Endothelial cell of umbilical vein (primary cell): ENCODE results near the gene NLRP5. TPM values are rescaled to one million over a fixed set of nuclear protein-coding genes. Genes with fewer than 3 reads are reported as not detected.

ENCODE experiments used
- BruUV-seq: library from RNA; stranded (reverse); fragments of 400-500 nt; replicated peaks from 2 replicates; lab custom pipeline; 2021; lab: Mats Ljungman, UMichigan
- CTCF ChIA-PET: fragments of 300-600, 350-600 bp; sonication (Branson Sonifier 250); formaldehyde crosslinking; loops from one replicate; lab custom pipeline; 2021; ENCODE audit warnings: antibody characterized with exemption, inconsistent platforms; lab: Charles Lee
- POLR2A ChIA-PET: fragments of 300-600, 350-600 bp; sonication (Branson Sonifier 250); formaldehyde crosslinking; loops from one replicate; lab custom pipeline; 2021; ENCODE audit warnings: antibody characterized with exemption, inconsistent platforms; lab: Charles Lee
- DNase-seq: peaks from one replicate; pipeline ENCODE4 v3.0.0-alpha.2; 2011; ENCODE audit warnings: low read depth, low spot score
- FAIRE-seq: peaks from 2 replicates; lab custom pipeline; 2011; peaks lifted over from hg19 to GRCh38; lab: Jason Lieb, UNC
- H2AFZ ChIP-seq: 2 replicates; pipeline ENCODE4 v1.6.0; 2012; ENCODE audit warnings: low read depth, low read length, control low read depth, inconsistent platforms
- H3K27ac ChIP-seq: 2 replicates; pipeline ENCODE4 v1.5.1; 2011; ENCODE audit warnings: low read depth, mild to moderate bottlenecking, control low read depth, low read length, moderate library complexity; ENCODE audit not compliant: insufficient read depth
- H3K27me3 ChIP-seq, 2 experiments: 2 replicates each; pipeline versions ENCODE4 v1.6.0 to v1.6.1; 2011; ENCODE audit warnings: low read length in 2 of 2, mixed read lengths in 1 of 2; ENCODE audit not compliant: control insufficient read depth in 2 of 2, insufficient read depth in 2 of 2
- H3K36me3 ChIP-seq, 2 experiments: 2 replicates in 1 of 2; 3 replicates in 1 of 2; pipeline ENCODE4 v1.5.1; 2011; ENCODE audit warnings: low read length in 2 of 2, mild to moderate bottlenecking in 1 of 2, moderate library complexity in 1 of 2; ENCODE audit not compliant: control insufficient read depth in 2 of 2, insufficient read depth in 2 of 2; ENCODE audit errors: extremely low read depth in 1 of 2
- H3K4me1 ChIP-seq: 3 replicates; pipeline ENCODE4 v1.5.1; 2011; ENCODE audit warnings: mild to moderate bottlenecking, low read length; ENCODE audit not compliant: control insufficient read depth, insufficient read depth; ENCODE audit errors: extremely low read depth
- H3K4me2 ChIP-seq: 2 replicates; pipeline ENCODE4 v1.6.1; 2011; ENCODE audit warnings: low read length, control low read depth, mixed read lengths; ENCODE audit not compliant: insufficient read depth
- H3K4me3 ChIP-seq, 3 experiments: fragments of 200-600 bp in 1 of 3; sonication (generic), shearing (Covaris generic) in 1 of 3; replicated peaks in 1 of 3; 2 replicates each; pipeline ENCODE4 v1.5.1; 2011 to 2016; ENCODE audit warnings: control low read depth in 3 of 3, low read length in 3 of 3, mild to moderate bottlenecking in 2 of 3, inconsistent platforms in 1 of 3, low read depth in 1 of 3, moderate library complexity in 1 of 3; ENCODE audit not compliant: insufficient read depth in 1 of 3
- H3K79me2 ChIP-seq: 2 replicates; pipeline ENCODE4 v1.6.0; 2012; ENCODE audit warnings: low read length, inconsistent platforms; ENCODE audit not compliant: control insufficient read depth, insufficient read depth
- H3K9ac ChIP-seq: replicated peaks from 2 replicates; pipeline ENCODE3; 2011; ENCODE audit warnings: low read length, control low read depth; ENCODE audit not compliant: insufficient read depth; ENCODE audit errors: extremely low read depth
- H3K9me1 ChIP-seq: replicated peaks from 3 replicates; pipeline ENCODE4 v1.6.0; 2011; ENCODE audit warnings: mild to moderate bottlenecking, low read length; ENCODE audit not compliant: control insufficient read depth, insufficient read depth; ENCODE audit errors: extremely low read depth
- H3K9me3 ChIP-seq: replicated peaks from 2 replicates; pipeline ENCODE4 v1.5.1; 2012; ENCODE audit warnings: low read length, inconsistent platforms; ENCODE audit not compliant: control insufficient read depth, insufficient read depth
- H4K20me1 ChIP-seq: replicated peaks from 2 replicates; pipeline ENCODE3; 2011; ENCODE audit warnings: mild to moderate bottlenecking, low read length; ENCODE audit not compliant: control insufficient read depth, insufficient read depth; ENCODE audit errors: extremely low read depth
- EZH2 ChIP-seq: IDR thresholded peaks from 2 replicates; pipeline ENCODE4 v1.6.1; 2012; ENCODE audit warnings: borderline replicate concordance, low read depth, mild to moderate bottlenecking, moderate library complexity, low read length, inconsistent platforms; ENCODE audit not compliant: severe bottlenecking
- FOS ChIP-seq: IDR thresholded peaks from 2 replicates; pipeline ENCODE4 v1.6.1; 2011; ENCODE audit warnings: mild to moderate bottlenecking, low read length, moderate library complexity, borderline replicate concordance; ENCODE audit not compliant: insufficient read depth
- GATA2 ChIP-seq: IDR thresholded peaks from 2 replicates; pipeline ENCODE4 v1.7.0; 2011; ENCODE audit warnings: low read depth, mild to moderate bottlenecking, moderate library complexity, mixed read lengths, low read length; ENCODE audit not compliant: insufficient read length, insufficient read depth
- JUN ChIP-seq: IDR thresholded peaks from 2 replicates; pipeline ENCODE4 v1.6.1; 2011; ENCODE audit warnings: borderline replicate concordance, low read depth; ENCODE audit not compliant: insufficient read length, insufficient read depth
- MAX ChIP-seq: IDR thresholded peaks from 2 replicates; pipeline ENCODE4 v1.6.1; 2011; ENCODE audit not compliant: insufficient read depth, insufficient read length
- MYC ChIP-seq: IDR thresholded peaks from one replicate; pipeline ENCODE4 v1.6.1; 2011; ENCODE audit warnings: mild to moderate bottlenecking, low read depth, low read length
- POLR2A ChIP-seq: IDR thresholded peaks from 2 replicates; pipeline ENCODE4 v1.6.1; 2012; ENCODE audit warnings: low read depth, mild to moderate bottlenecking, control low read depth, low read length
- POLR2AphosphoS5 ChIP-seq: IDR thresholded peaks from 2 replicates; pipeline ENCODE4 v1.6.1; 2012; ENCODE audit warnings: low read depth, mild to moderate bottlenecking, control low read depth, low read length, moderate library complexity; ENCODE audit not compliant: insufficient read depth
- dilution Hi-C: fragments of 300-500 bp; cut with MboI; formaldehyde crosslinking; loops from one replicate; pipeline ENCODE4 v1.15.0; 2019; ENCODE audit warnings: low sequenced_read_pairs; ENCODE audit not compliant: extremely low pct_ligation_motif_present
- intact Hi-C: fragments of 100-400 bp; cut with micrococcal nuclease; formaldehyde crosslinking; loops from one replicate; pipeline ENCODE4 v1.10.0; 2022
- polyA plus RNA-seq, 4 experiments: library from polyadenylated mRNA; depleted of rRNA in 3 of 4; stranded (reverse) in 3 of 4; unstranded in 1 of 4; fragments of >200 nt; gene quantifications; 2 replicates each; pipeline versions ENCODE4 v1.2.1 to v1.2.3, GENCODE V29; 2011 to 2012; ENCODE audit warnings: missing spikeins in 1 of 4
- total RNA-seq: library from RNA; stranded (reverse); gene quantifications from 2 replicates; pipeline ENCODE4 v1.2.3, GENCODE V29; 2021
- TF ChIP-seq, protein P1 (sequence below), 2 donors: IDR thresholded peaks; 1 replicate in 1 of 2; 2 replicates in 1 of 2; pipeline ENCODE4 v1.5.1; 2011; ENCODE audit warnings: low read length in 2 of 2, mild to moderate bottlenecking in 2 of 2, moderate library complexity in 2 of 2, control low read depth in 1 of 2, inconsistent platforms in 1 of 2, low read depth in 1 of 2; ENCODE audit not compliant: insufficient read depth in 1 of 2; ENCODE audit errors: extremely low read depth in 1 of 2

The NLRP5 gene
- total and polyA plus RNA-seq, 2 donors (not counting 3 experiments of a cell fraction or from before 2014, with no cell fraction given), result not detected

- FAIRE-seq (no peak), DNase-seq (no peak)
- H3K27me3 ChIP-seq, result no peaks in the 10 kb centered on the region
- H3K4me3 ChIP-seq, result no peak overlapping the region
- peaks cover 0 to 5% of the 10 kb centered on the region in 2 experiments for H3K36me3 ChIP-seq
- no peak overlapping the region for H3K9ac ChIP-seq
- H3K27ac ChIP-seq, result no peak overlapping the region
- CTCF ChIA-PET, result interaction anchor here (1.0 to 1.1 kb wide), 2 partner anchors 13 to 244 kb away, joined by 3 to 4 read pairs; no protein-coding TSS in a partner anchor
- H3K79me2 ChIP-seq, result peaks cover 24% of the 10 kb centered on the region
- dilution Hi-C loops, result no loop called here
- POLR2A ChIA-PET, result no interaction called here
- no TSS peak for BruUV-seq
- TF ChIP-seq POLR2AphosphoS5, result no peak
- no peak for TF ChIP-seq JUN
- TF ChIP-seq MYC, result no peak
- no peak for TF ChIP-seq EZH2
- TF ChIP-seq FOS, result no peak
- TF ChIP-seq POLR2A, result no peak
- TF ChIP-seq MAX, result no peak
- TF ChIP-seq GATA2, result no peak
- TF ChIP-seq, protein P1, sequence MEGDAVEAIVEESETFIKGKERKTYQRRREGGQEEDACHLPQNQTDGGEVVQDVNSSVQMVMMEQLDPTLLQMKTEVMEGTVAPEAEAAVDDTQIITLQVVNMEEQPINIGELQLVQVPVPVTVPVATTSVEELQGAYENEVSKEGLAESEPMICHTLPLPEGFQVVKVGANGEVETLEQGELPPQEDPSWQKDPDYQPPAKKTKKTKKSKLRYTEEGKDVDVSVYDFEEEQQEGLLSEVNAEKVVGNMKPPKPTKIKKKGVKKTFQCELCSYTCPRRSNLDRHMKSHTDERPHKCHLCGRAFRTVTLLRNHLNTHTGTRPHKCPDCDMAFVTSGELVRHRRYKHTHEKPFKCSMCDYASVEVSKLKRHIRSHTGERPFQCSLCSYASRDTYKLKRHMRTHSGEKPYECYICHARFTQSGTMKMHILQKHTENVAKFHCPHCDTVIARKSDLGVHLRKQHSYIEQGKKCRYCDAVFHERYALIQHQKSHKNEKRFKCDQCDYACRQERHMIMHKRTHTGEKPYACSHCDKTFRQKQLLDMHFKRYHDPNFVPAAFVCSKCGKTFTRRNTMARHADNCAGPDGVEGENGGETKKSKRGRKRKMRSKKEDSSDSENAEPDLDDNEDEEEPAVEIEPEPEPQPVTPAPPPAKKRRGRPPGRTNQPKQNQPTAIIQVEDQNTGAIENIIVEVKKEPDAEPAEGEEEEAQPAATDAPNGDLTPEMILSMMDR (IDR thresholded peaks at IDR 0.05; ENCODE audit: extremely low read depth in 1 of 2, insufficient read depth in 1 of 2, low read depth in 1 of 2, low read length in 2 of 2), result no peak
- H2AFZ ChIP-seq, result no peak overlapping the region
- no peaks in the 10 kb centered on the region for H3K9me3 ChIP-seq
- H3K4me2 ChIP-seq, result no peak overlapping the region
- H3K4me1 ChIP-seq, result no peaks in the 10 kb centered on the region
- no peaks in the 10 kb centered on the region for H3K9me1 ChIP-seq
- intact Hi-C loops, result no loop called here
- no peaks in the 10 kb centered on the region for H4K20me1 ChIP-seq
Measured at GRCh38 chr19:56089344-56089743, 102.8 kb downstream of the NLRP5 start.
